ENCODE measurements around the gene ANXA3.

ANXA3 gene

DNA sequence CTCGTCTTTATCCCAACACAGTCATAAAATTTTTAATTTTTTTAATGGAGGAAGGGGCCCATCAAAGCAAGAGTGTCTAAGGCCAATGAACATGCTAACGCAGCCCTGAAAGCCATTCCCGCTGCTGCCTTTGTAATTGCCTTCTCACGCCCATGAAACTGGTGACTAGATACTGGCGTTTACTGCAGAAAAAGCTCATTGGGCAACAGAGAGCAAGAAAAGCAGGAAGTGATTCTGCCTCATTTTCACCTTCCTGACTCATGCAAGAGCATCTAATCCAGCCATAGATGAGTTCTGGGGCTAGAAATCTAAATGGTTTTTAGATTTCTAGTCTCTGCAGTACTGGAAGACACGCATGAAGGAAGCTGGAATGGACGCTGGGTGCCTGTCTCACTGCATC is 72.5 kb downstream of the ANXA3 start:
- Histone ChIP-seq H3K4me1 (ENCODE audit: control insufficient read depth, low read depth, low read length) (peaks cover 14% of the 10 kb centered on the region), H3K36me3 (ENCODE audit: control insufficient read depth, insufficient read depth, low read length) (no peaks in the 10 kb centered on the region), H2AK5ac (ENCODE audit: low read length) (no peak overlapping the region), H3K79me2 (ENCODE audit: control insufficient read depth, insufficient read depth, low read length) (no peaks in the 10 kb centered on the region), H3K18ac (ENCODE audit: low read length) (no peak overlapping the region), H3K56ac (ENCODE audit: low read length) (peak overlapping the region; percentile 58), H3K27ac (ENCODE audit: low read depth, low read length) (no peak overlapping the region), H3K4me2 (ENCODE audit: low read length) (no peak overlapping the region), H3K4ac (ENCODE audit: low read depth, low read length) (no peak overlapping the region), H3K4me3 (ENCODE audit: low read length) (no peak overlapping the region), H4K5ac (ENCODE audit: low read length) (no peak overlapping the region), H2BK15ac (replicated peaks; ENCODE audit: low read depth) (no peak overlapping the region), H4K8ac (ENCODE audit: low read depth, low read length) (no peak overlapping the region), H3K23ac (ENCODE audit: low read length) (no peak overlapping the region), H2BK5ac (ENCODE audit: low read length) (no peak overlapping the region), H2BK120ac (ENCODE audit: low read depth, low read length) (no peak overlapping the region), H3K9ac (ENCODE audit: low read length) (no peak overlapping the region), H3K27me3 (ENCODE audit: insufficient read depth, low read length, poor library complexity) (no peaks in the 10 kb centered on the region), H3K79me1 (ENCODE audit: low read length) (no peaks in the 10 kb centered on the region)
- 93% methylated on average over 1 of the region's 7 CpGs for WGBS (ENCODE audit: extremely low coverage, insufficient coverage, low lambda C conversion rate)
- DNase-seq = peak; percentile 54

DNA sequence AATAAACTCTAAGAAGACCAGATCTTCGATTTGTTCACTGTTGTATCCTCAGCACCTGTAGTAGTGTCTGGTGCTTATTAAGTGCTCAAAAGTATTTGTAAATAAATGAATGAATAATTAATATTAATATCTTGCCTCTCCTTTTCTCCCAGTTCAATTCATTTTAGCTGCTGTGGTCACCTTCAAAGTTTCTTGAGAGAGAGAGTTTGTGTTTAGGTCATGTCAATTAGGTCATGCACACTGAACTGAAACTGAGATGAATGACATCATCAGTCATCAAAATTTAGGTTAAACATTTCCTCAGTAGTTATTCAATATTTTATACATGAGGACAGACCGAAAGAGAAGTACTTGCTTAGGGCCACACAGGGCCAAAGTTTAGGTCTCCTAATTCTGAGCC is 73.5 kb downstream of the ANXA3 start:
- H3K9ac ChIP-seq (ENCODE audit: low read length) = no peak overlapping the region

DNA sequence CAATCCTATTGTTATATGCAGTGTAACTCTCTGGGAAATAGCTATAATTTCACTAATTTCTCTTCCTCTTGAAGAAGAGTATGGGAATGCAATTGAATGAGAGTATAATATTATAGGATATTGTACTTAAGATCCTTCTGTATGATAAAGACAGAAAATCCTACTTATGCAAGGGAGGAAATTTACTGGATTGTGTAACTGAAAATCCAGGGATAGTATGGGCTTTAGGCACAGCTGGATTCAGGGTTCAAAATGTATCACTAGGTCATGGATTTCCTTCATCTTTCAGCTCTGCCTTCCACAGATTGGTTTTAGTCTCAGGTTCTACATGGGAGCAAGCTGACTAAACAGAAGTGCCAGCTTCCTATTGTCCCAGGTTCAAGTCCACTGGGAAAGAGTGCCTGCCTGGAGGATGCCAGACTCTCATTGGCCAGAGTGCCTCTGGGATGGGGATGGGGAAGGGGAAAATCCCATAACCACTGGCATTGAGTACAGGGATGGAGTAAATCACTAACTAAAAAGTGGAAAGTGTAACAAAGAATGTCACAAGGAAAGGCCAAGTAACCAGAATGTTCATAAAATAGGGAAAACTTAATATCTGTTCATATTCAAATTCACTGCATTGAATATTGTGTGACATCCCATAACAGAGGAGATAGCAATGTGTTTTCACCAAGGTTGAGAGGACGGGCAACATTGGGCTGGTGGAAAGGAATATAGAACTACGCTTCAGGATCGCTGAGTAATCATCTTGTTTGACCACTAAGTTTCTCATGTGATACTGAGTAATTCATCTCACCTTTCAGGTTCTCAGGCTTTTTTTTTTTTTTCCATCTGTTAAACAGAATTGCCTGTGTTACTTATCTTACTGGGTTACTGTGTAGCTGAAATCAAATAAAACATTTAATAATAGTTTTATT is 75.7 kb downstream of the ANXA3 start:
- H2AK5ac ChIP-seq (ENCODE audit: low read length) = no peak overlapping the region
- no peak overlapping the region for H4K8ac ChIP-seq (ENCODE audit: low read depth, low read length)
- H3K4me2 ChIP-seq (ENCODE audit: low read length) = no peak overlapping the region
- H3K36me3 ChIP-seq (ENCODE audit: control insufficient read depth, insufficient read depth, low read length) = no peaks in the 10 kb centered on the region
- H3K18ac ChIP-seq (ENCODE audit: low read length) = no peak overlapping the region
- H3K56ac ChIP-seq (ENCODE audit: low read length) = no peak overlapping the region
- no peak overlapping the region for H3K4ac ChIP-seq (ENCODE audit: low read depth, low read length)
- WGBS (ENCODE audit: extremely low coverage, insufficient coverage, low lambda C conversion rate) = no CpG with 5 or more reads among the region's 3 CpGs
- H3K9ac ChIP-seq (ENCODE audit: low read length) = no peak overlapping the region
- H2BK5ac ChIP-seq (ENCODE audit: low read length) = no peak overlapping the region
- H3K79me2 ChIP-seq (ENCODE audit: control insufficient read depth, insufficient read depth, low read length) = no peaks in the 10 kb centered on the region
- no peaks in the 10 kb centered on the region for H3K79me1 ChIP-seq (ENCODE audit: low read length)
- H3K4me3 ChIP-seq (ENCODE audit: low read length) = no peak overlapping the region
- H3K23ac ChIP-seq (ENCODE audit: low read length) = no peak overlapping the region
- no peak overlapping the region for H3K27ac ChIP-seq (ENCODE audit: low read depth, low read length)
- H4K5ac ChIP-seq (ENCODE audit: low read length) = no peak overlapping the region
- H2BK120ac ChIP-seq (ENCODE audit: low read depth, low read length) = no peak overlapping the region
- H3K4me1 ChIP-seq (ENCODE audit: control insufficient read depth, low read depth, low read length) = peaks cover 11% of the 10 kb centered on the region
- no peak for DNase-seq
- no peak overlapping the region for H2BK15ac ChIP-seq (replicated peaks; ENCODE audit: low read depth)
- H3K27me3 ChIP-seq (ENCODE audit: insufficient read depth, low read length, poor library complexity) = no peaks in the 10 kb centered on the region

More for the DNA sequence above, 73.5 kb downstream of the ANXA3 start:
- Histone ChIP-seq H3K18ac (ENCODE audit: low read length) (no peak overlapping the region), H3K36me3 (ENCODE audit: control insufficient read depth, insufficient read depth, low read length) (no peaks in the 10 kb centered on the region), H3K79me2 (ENCODE audit: control insufficient read depth, insufficient read depth, low read length) (no peaks in the 10 kb centered on the region), H3K4me1 (ENCODE audit: control insufficient read depth, low read depth, low read length) (peaks cover 18% of the 10 kb centered on the region), H3K4ac (ENCODE audit: low read depth, low read length) (no peak overlapping the region), H3K79me1 (ENCODE audit: low read length) (no peaks in the 10 kb centered on the region), H4K5ac (ENCODE audit: low read length) (no peak overlapping the region), H3K4me2 (ENCODE audit: low read length) (no peak overlapping the region), H3K27me3 (ENCODE audit: insufficient read depth, low read length, poor library complexity) (no peaks in the 10 kb centered on the region), H3K23ac (ENCODE audit: low read length) (no peak overlapping the region), H3K56ac (ENCODE audit: low read length) (no peak overlapping the region), H4K8ac (ENCODE audit: low read depth, low read length) (no peak overlapping the region), H2BK15ac (replicated peaks; ENCODE audit: low read depth) (no peak overlapping the region), H2BK120ac (ENCODE audit: low read depth, low read length) (no peak overlapping the region), H2BK5ac (ENCODE audit: low read length) (no peak overlapping the region), H3K27ac (ENCODE audit: low read depth, low read length) (no peak overlapping the region), H3K4me3 (ENCODE audit: low read length) (no peak overlapping the region), H2AK5ac (ENCODE audit: low read length) (no peak overlapping the region)
- no CpG with 5 or more reads among the region's 2 CpGs for WGBS (ENCODE audit: extremely low coverage, insufficient coverage, low lambda C conversion rate)
- no peak for DNase-seq

DNA sequence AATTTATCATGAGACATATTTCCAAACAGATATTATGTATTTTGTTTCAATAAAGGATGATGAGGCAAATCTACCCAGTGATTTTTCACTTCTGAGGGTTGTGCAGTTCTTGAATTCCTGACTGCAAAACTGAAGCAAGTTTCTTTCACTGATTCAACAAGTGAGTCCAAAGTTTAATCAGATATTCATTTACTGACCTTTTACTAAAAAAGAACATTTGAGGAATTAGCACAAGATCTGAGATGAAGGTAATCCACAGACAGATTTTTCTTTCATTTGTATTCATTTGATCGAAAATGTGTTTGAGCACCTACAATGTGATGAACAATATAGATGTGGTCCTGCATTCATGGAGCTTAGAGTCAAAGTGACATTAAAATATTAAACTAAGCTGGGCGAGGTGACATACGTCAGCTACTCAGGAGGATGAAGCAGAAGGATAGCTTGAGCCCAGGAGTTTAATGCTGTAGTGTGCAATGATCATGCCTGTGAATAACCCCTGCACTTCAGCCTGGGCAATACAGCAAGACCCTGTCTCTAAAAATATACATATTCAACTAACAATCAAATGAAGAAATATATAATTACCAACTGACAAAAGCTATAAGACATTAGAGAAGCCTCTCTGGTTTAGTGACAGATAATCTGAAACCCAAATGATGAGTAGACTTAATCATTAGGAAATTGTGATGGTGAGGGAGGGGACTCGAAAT is 76.6 kb downstream of the ANXA3 start:
- H4K5ac ChIP-seq (ENCODE audit: low read length) = no peak overlapping the region
- H2BK120ac ChIP-seq (ENCODE audit: low read depth, low read length) = no peak overlapping the region
- no peak overlapping the region for H2BK15ac ChIP-seq (replicated peaks; ENCODE audit: low read depth)
- no peak overlapping the region for H4K8ac ChIP-seq (ENCODE audit: low read depth, low read length)
- no peak overlapping the region for H3K4me2 ChIP-seq (ENCODE audit: low read length)
- no peak overlapping the region for H3K56ac ChIP-seq (ENCODE audit: low read length)
- H3K4me1 ChIP-seq (ENCODE audit: control insufficient read depth, low read depth, low read length) = peaks cover 9% of the 10 kb centered on the region
- no CpG with 5 or more reads among the region's 4 CpGs for WGBS (ENCODE audit: extremely low coverage, insufficient coverage, low lambda C conversion rate)
- no peak overlapping the region for H3K23ac ChIP-seq (ENCODE audit: low read length)
- H3K9ac ChIP-seq (ENCODE audit: low read length) = no peak overlapping the region
- H2BK5ac ChIP-seq (ENCODE audit: low read length) = no peak overlapping the region
- DNase-seq = no peak
- H3K18ac ChIP-seq (ENCODE audit: low read length) = no peak overlapping the region
- no peak overlapping the region for H3K4ac ChIP-seq (ENCODE audit: low read depth, low read length)
- no peaks in the 10 kb centered on the region for H3K79me1 ChIP-seq (ENCODE audit: low read length)
- H3K27ac ChIP-seq (ENCODE audit: low read depth, low read length) = no peak overlapping the region
- no peak overlapping the region for H2AK5ac ChIP-seq (ENCODE audit: low read length)
- no peaks in the 10 kb centered on the region for H3K27me3 ChIP-seq (ENCODE audit: insufficient read depth, low read length, poor library complexity)
- H3K4me3 ChIP-seq (ENCODE audit: low read length) = no peak overlapping the region
- H3K36me3 ChIP-seq (ENCODE audit: control insufficient read depth, insufficient read depth, low read length) = no peaks in the 10 kb centered on the region
- no peaks in the 10 kb centered on the region for H3K79me2 ChIP-seq (ENCODE audit: control insufficient read depth, insufficient read depth, low read length)

DNA sequence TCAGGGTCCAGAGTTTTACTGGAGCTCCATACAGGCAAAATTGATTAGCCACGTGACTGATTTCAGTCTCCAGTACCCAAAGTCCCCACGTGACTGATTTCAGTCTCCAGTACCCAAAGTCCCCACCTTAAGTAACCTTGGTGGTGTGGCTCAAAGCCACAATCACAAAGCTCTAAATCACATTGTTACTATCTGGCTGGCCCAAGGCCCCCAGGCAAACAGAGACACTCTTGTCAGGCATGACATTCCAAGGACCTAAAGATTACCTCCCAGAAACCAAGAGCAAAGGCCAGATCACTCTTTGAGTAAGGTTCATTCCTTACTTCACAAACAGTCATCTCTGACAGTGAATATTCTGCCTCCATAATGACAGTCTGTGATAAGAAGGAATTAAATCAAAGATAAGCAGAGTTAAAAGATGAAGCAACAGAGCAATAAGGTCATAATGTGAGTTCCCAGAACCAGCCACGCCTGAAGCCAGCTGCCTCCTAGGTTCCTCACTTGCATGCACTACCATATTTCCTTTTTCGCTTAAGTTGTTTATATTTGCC is 78.5 kb downstream of the ANXA3 start:
- Histone ChIP-seq H3K4me1 (ENCODE audit: control insufficient read depth, low read depth, low read length) (peaks cover 7% of the 10 kb centered on the region), H3K18ac (ENCODE audit: low read length) (no peak overlapping the region), H3K4me3 (ENCODE audit: low read length) (no peak overlapping the region), H2AK5ac (ENCODE audit: low read length) (no peak overlapping the region), H3K4me2 (ENCODE audit: low read length) (no peak overlapping the region), H2BK5ac (ENCODE audit: low read length) (no peak overlapping the region), H3K56ac (ENCODE audit: low read length) (peak overlapping the region; percentile 9), H4K8ac (ENCODE audit: low read depth, low read length) (no peak overlapping the region), H4K5ac (ENCODE audit: low read length) (no peak overlapping the region), H3K23ac (ENCODE audit: low read length) (no peak overlapping the region), H3K9ac (ENCODE audit: low read length) (no peak overlapping the region), H3K4ac (ENCODE audit: low read depth, low read length) (no peak overlapping the region), H3K79me1 (ENCODE audit: low read length) (no peaks in the 10 kb centered on the region), H3K27ac (ENCODE audit: low read depth, low read length) (peak overlapping the region; percentile 30), H3K27me3 (ENCODE audit: insufficient read depth, low read length, poor library complexity) (no peaks in the 10 kb centered on the region), H3K79me2 (ENCODE audit: control insufficient read depth, insufficient read depth, low read length) (no peaks in the 10 kb centered on the region), H2BK120ac (ENCODE audit: low read depth, low read length) (no peak overlapping the region), H3K36me3 (ENCODE audit: control insufficient read depth, insufficient read depth, low read length) (no peaks in the 10 kb centered on the region), H2BK15ac (replicated peaks; ENCODE audit: low read depth) (peak overlapping the region; percentile 1)
- peak; percentile 95 for DNase-seq
- no CpG with 5 or more reads among the region's 4 CpGs for WGBS (ENCODE audit: extremely low coverage, insufficient coverage, low lambda C conversion rate)
